Measurements from ENCODE around the gene MAN1A1.
"Not testable (repeated sequence)": the region's sequence is repeated elsewhere in the genome, so short reads cannot be mapped to it uniquely, and the experiment has no call there.

MAN1A1 gene

GRCh38 chr6:119171864-119172588 is 177.5 kb downstream of the MAN1A1 start:
- DNase-seq (ENCODE audit: low read depth, low spot score) = no peak

GRCh38 chr6:119171088-119171841 is 178.3 kb downstream of the MAN1A1 start:
- no peak for DNase-seq (ENCODE audit: low read depth, low spot score)

DNA sequence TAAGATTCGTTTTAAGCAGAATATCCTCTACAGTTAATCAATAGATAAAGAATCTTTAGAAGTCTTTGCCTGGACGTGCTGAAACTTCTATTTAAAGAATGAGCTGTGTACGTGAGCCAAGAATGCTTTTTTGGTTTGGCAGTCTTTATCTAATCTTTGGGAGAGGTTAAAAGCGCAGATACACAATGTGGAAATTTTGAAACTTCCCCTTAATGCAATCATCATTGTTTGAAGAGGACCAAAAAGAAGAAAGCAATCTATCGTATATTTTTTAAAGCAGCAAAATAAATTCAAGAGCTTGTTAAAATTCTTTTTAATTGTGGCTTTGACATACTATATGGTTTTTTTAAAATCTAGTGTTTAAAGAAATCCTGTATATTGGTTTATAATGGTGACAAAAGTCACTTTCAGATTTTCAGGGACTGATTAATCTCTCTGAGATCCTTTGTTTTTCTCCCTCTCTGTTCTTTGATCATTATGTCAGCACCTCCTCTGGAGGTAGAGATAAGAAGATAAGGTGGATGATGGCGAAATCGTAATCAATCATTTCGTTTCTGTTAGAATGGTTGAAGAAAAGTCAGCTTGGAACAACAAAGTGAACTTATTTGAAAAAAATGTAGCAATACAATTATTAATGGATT is 179.0 kb downstream of the MAN1A1 start:
- no peak for DNase-seq (ENCODE audit: low read depth, low spot score)

DNA sequence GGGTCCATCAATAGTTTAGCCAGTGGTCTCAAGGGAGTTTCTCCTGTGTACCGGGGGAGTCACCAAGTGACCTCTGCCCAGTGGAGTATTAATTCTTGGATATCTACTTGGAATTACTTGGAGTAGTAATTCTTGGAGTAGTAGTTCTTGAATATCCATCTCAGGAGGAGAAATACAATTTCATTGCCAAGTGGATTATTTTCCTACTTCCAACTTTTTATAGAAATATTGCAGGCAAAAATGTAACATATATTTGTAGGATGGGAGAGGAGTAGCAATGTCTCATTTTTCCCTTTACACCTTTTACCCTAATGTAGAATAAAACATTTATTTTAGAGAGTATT is 179.5 kb downstream of the MAN1A1 start:
- no peak for DNase-seq (ENCODE audit: low read depth, low spot score)

DNA sequence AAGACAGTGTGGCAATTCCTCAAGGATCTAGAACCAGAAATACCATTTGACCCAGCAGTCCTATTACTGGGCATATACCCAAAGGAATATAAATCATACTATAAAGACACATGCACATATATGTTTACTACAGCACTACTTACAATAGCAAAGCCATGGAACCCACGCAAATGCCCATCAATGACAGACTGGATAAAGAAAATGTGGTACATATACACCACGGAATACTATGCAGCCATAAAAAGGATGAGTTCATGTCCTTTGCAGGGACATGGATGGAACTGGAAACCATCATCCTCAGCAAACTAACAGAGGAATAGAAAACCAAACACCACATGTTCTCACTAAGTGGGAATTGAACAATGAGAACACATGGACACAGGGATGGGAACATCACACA is 180.2 kb downstream of the MAN1A1 start:
- not testable (repeated sequence) for DNase-seq (ENCODE audit: low read depth, low spot score)

DNA sequence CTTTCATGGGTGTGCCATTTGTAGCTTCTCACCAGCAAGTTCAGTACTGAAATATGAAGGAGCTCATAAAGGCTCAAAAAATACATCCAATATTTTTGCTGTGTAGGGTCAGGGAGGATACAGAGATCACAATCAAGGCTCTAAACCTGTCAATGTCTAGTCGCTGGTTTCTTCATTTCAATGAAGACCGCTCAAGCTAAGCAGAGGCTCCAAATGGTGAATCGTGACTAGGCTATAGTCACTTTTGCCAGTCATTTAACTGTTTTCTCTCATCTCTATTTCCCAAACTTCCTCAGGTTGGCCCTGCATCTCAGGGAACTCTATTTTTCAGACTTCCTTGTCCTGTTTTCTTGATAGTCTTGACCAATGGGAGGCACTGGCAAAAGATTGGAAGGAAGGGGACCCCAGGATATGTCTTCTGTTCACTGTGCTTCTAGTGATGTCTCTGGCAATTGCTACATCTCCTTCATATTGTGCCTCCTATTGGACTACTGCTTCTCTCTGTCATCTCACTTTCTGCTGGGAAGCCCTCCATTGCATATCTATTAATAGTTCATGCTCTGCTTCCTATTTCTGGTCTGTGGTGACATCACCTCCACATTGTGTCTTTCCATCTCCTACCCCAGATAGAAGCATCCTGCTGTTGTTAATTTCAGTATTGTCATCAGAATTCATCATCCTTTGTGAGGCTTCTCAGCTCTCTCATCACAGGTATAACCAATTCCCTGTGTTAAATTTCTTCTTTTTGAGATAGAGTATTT is 183.4 kb downstream of the MAN1A1 start:
- DNase-seq (ENCODE audit: low read depth, low spot score) = no peak

GRCh38 chr6:119163006-119163405 is 186.6 kb downstream of the MAN1A1 start:
- no peak for DNase-seq (ENCODE audit: low read depth, low spot score)

GRCh38 chr6:119162134-119162775 is 187.3 kb downstream of the MAN1A1 start:
- no peak for DNase-seq (ENCODE audit: low read depth, low spot score)

DNA sequence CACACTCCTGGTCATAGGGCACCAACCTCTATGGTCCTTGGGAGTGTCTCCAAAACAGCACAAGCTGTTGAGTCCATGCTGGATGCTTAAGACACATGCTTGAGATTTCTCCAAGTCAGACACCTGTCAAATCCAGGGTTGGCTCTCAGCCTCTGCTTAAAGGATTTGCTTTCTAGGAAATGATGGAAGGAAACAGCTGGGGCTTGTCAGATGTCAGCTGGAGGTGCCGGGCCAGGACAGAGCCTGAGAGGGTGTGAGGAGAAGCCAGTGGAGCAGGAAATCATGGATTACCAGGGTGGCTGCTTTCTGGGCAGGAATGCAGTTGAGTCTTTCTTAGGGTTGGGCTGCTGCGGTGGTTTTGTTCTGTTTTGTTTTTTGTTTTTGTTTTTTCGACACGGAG is 188.1 kb downstream of the MAN1A1 start:
- DNase-seq (ENCODE audit: low read depth, low spot score) = no peak

- DNase-seq (ENCODE audit: low read depth, low spot score) = no peak
Measured at GRCh38 chr6:119160911-119161310, 188.7 kb downstream of the MAN1A1 start.

GRCh38 chr6:119158057-119158848 is 191.3 kb downstream of the MAN1A1 start:
- no peak for DNase-seq (ENCODE audit: low read depth, low spot score)

DNA sequence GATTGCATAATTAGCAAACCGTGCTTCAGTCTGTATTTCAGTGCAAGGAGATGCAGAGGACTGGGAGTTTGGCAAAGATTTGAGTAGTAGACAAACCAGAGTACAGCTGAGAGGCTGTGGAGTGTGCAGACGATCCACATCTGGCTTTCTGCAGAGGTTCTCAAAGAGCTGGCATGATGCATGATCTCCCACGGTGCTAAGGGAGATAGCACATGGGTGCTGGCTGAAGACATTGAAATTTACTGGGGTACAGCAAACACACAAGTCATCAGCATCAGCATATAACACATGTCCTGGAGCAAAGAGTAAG is 192.1 kb downstream of the MAN1A1 start:
- DNase-seq (ENCODE audit: low read depth, low spot score) = no peak

GRCh38 chr6:119156757-119157505 is 192.6 kb downstream of the MAN1A1 start:
- DNase-seq (ENCODE audit: low read depth, low spot score) = no peak

DNA sequence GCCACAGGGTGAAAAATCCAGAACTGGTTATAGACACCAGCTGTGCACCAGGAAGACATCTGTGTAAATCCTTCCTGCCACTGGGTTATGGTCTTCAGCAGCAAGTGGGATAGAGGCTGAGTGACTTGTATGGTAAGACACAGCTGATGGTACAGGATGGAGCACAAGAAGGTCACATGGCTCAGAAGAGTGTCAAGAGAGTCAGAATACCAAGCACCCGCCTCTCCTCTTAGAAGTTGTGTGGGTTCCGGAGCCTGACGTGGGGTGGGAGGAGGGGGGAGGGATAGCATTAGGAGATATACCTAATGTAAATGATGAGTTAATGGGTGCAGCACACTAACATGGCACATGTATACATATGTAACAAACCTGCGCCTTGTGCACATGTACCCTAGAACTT is 193.5 kb downstream of the MAN1A1 start:
- DNase-seq (ENCODE audit: low read depth, low spot score) = not testable (repeated sequence)

- DNase-seq (ENCODE audit: low read depth, low spot score) = no peak
Measured at GRCh38 chr6:119152187-119152586, 197.4 kb downstream of the MAN1A1 start.

- DNase-seq (ENCODE audit: low read depth, low spot score) = no peak
Measured at GRCh38 chr6:119148825-119149525, 200.6 kb downstream of the MAN1A1 start.

GRCh38 chr6:119148098-119148824 is 201.3 kb downstream of the MAN1A1 start:
- no peak for DNase-seq (ENCODE audit: low read depth, low spot score)

DNA sequence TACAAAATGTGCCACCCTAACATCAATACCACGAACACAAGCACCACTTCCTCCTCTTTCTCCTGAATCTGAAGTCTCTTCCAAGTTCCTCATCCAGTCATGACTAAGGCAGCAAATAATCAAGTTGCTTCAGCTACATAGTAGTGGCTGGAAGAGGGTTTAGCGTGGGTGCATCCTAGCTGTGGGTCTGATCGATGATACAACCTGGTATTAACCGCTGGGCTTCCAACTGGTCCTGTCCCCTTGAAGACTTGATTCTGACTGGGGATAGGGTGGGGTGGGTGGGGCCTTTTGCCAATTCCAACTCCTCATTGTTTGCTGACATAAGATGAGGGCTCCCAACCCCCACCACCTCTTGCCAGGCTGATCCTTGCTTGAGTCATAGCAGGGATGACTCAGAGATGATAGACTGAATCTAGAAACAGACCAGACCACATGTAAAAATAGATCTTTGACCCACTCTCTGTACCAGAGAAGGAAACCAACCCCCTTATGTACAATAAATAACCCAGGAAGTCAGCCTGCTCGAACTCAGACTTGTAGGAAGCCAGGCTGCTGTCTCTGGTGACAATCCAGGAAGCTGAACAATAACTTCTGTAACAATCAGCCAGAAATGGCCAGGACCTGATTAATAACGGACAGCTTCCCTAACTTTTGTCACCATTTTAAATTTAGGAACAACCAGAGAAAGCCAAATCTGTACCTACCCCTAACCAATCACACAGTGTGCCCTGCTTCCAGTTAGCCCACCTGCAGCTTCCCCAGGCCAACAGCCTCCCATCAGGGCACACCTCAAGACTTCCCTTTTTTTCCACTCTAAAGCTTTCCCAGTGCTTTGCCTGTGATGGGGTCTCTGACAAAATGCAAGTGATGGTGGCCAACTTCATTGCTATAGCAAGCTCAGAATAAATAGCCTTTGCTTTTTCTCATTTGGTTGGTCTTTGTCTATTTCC is 202.2 kb downstream of the MAN1A1 start:
- DNase-seq (ENCODE audit: low read depth, low spot score) = no peak
